ENCODE data around the gene MMP24OS. TPM values are rescaled to one million over a fixed set of nuclear protein-coding genes. Genes with fewer than 3 reads are reported as not detected.

The MMP24OS gene
- total and polyA plus RNA-seq, 4 donors = 5.2 to 16.0 (median 10.3) TPM

DNA sequence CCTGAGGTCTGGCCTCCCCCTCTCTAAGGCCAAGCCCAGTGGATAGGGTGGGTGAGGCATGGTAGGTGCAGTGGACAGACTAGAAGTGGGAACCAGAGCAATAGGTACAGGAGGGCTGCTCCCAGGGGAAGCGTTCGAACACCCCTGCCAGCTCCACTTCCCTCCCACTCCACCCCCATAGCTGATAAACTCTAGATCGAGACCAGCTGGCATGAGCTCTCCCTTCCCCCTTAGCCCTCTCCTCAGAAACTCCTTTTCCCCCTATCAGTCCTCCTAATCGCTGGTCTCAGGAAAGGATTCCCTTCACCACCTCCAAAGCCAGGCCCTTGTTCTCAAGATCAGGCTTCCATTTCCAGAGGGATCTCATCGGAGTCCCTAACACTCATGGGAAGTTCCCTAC, 20.3 kb upstream of the MMP24OS start:
- no peak overlapping the region for H3K9ac ChIP-seq (ENCODE audit: low read depth in 1 of 2, low read length in 2 of 2)
- TF ChIP-seq TAF1 (conservative IDR thresholded peaks at IDR 0.05) = no peak
- no peak for TF ChIP-seq NR2F2 (IDR thresholded peaks at IDR 0.05)
- TF ChIP-seq RXRA (IDR thresholded peaks at IDR 0.05) = no peak
- TF ChIP-seq GABPA (IDR thresholded peaks at IDR 0.05 in 1 of 2, conservative IDR thresholded peaks at IDR 0.05 in 1 of 2) = no peak
- TF ChIP-seq, protein P1, sequence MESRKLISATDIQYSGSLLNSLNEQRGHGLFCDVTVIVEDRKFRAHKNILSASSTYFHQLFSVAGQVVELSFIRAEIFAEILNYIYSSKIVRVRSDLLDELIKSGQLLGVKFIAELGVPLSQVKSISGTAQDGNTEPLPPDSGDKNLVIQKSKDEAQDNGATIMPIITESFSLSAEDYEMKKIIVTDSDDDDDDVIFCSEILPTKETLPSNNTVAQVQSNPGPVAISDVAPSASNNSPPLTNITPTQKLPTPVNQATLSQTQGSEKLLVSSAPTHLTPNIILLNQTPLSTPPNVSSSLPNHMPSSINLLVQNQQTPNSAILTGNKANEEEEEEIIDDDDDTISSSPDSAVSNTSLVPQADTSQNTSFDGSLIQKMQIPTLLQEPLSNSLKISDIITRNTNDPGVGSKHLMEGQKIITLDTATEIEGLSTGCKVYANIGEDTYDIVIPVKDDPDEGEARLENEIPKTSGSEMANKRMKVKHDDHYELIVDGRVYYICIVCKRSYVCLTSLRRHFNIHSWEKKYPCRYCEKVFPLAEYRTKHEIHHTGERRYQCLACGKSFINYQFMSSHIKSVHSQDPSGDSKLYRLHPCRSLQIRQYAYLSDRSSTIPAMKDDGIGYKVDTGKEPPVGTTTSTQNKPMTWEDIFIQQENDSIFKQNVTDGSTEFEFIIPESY (IDR thresholded peaks at IDR 0.05) = no peak
- TF ChIP-seq SP1 (IDR thresholded peaks at IDR 0.05) = no peak
- TF ChIP-seq RAD21 (IDR thresholded peaks at IDR 0.05) = no peak
- TF ChIP-seq, protein P2, sequence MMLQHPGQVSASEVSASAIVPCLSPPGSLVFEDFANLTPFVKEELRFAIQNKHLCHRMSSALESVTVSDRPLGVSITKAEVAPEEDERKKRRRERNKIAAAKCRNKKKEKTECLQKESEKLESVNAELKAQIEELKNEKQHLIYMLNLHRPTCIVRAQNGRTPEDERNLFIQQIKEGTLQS (IDR thresholded peaks at IDR 0.05) = no peak
- TF ChIP-seq, protein P3, sequence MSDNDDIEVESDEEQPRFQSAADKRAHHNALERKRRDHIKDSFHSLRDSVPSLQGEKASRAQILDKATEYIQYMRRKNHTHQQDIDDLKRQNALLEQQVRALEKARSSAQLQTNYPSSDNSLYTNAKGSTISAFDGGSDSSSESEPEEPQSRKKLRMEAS (IDR thresholded peaks at IDR 0.05) = no peak
- no peak for DNase-seq (ENCODE audit: low spot score)
- no peaks in the 10 kb centered on the region for H3K9me3 ChIP-seq (ENCODE audit: control insufficient read depth in 4 of 4, low read length in 3 of 4)
- no peaks in the 10 kb centered on the region for H3K36me3 ChIP-seq (ENCODE audit: control insufficient read depth in 4 of 4, insufficient read depth in 3 of 4, low read depth in 1 of 4, low read length in 3 of 4)
- 79% methylated on average over 5 of the region's 5 CpGs for WGBS
- no peak overlapping the region for H3K27ac ChIP-seq (ENCODE audit: low read depth in 1 of 2, low read length in 2 of 2)
- H3K27me3 ChIP-seq (ENCODE audit: control insufficient read depth in 4 of 4, insufficient read depth in 4 of 4, low read length in 3 of 4) = no peaks in the 10 kb centered on the region
- H3K4me1 ChIP-seq (ENCODE audit: control insufficient read depth in 4 of 4, insufficient read depth in 4 of 4, low read length in 3 of 4) = no peaks in the 10 kb centered on the region
- H3K4me3 ChIP-seq (ENCODE audit: low read depth in 1 of 3, low read length in 3 of 3) = no peak overlapping the region

DNA sequence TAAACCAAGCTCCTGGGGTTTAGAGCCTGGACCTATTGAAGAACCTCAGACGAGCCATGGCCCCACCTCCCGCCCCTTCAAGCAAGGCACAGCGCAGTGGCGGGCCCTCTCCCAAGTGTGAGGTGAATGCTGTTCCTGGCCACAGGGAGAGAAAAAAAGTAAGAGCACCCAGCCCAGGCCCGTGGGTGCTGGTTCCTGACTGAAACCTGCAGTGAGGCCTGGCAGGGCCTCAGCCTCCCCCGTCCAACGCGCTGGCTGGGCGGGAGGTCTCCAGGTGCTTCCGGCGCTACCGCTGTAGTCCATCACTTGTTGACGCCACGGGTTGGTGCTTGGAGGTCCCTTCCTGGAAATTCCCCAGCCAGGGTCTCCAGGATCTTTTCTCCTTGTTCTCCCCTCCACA, 19.8 kb upstream of the MMP24OS start:
- Histone ChIP-seq H3K4me1 (ENCODE audit: control insufficient read depth in 4 of 4, insufficient read depth in 4 of 4, low read length in 3 of 4) (no peaks in the 10 kb centered on the region), H3K9ac (ENCODE audit: low read depth in 1 of 2, low read length in 2 of 2) (no peak overlapping the region), H3K27ac (ENCODE audit: low read depth in 1 of 2, low read length in 2 of 2) (no peak overlapping the region), H3K36me3 (ENCODE audit: control insufficient read depth in 4 of 4, insufficient read depth in 3 of 4, low read depth in 1 of 4, low read length in 3 of 4) (no peaks in the 10 kb centered on the region), H3K27me3 (ENCODE audit: control insufficient read depth in 4 of 4, insufficient read depth in 4 of 4, low read length in 3 of 4) (no peaks in the 10 kb centered on the region), H3K4me3 (ENCODE audit: low read depth in 1 of 3, low read length in 3 of 3) (no peak overlapping the region), H3K9me3 (ENCODE audit: control insufficient read depth in 4 of 4, low read length in 3 of 4) (no peaks in the 10 kb centered on the region)
- TF ChIP-seq HNF4A (conservative IDR thresholded peaks at IDR 0.05) = no peak
- TF ChIP-seq FOXA1 (IDR thresholded peaks at IDR 0.05) = no peak
- no peak for TF ChIP-seq RXRA (IDR thresholded peaks at IDR 0.05)
- no peak for TF ChIP-seq FOXA2 (IDR thresholded peaks at IDR 0.05)
- TF ChIP-seq, protein P1 (IDR thresholded peaks at IDR 0.05) = no peak
- TF ChIP-seq, protein P2 (IDR thresholded peaks at IDR 0.05) = no peak
- TF ChIP-seq EGR1 (IDR thresholded peaks at IDR 0.05; ENCODE audit: low read depth in 2 of 2) = no peak
- TF ChIP-seq SP1 (IDR thresholded peaks at IDR 0.05) = no peak
- no peak for TF ChIP-seq RAD21 (IDR thresholded peaks at IDR 0.05)
- TF ChIP-seq NR2F2 (IDR thresholded peaks at IDR 0.05) = no peak
- TF ChIP-seq GABPA (IDR thresholded peaks at IDR 0.05 in 1 of 2, conservative IDR thresholded peaks at IDR 0.05 in 1 of 2) = no peak
- WGBS = 93% methylated on average over 14 of the region's 14 CpGs
- no peak for DNase-seq (ENCODE audit: low spot score)

DNA sequence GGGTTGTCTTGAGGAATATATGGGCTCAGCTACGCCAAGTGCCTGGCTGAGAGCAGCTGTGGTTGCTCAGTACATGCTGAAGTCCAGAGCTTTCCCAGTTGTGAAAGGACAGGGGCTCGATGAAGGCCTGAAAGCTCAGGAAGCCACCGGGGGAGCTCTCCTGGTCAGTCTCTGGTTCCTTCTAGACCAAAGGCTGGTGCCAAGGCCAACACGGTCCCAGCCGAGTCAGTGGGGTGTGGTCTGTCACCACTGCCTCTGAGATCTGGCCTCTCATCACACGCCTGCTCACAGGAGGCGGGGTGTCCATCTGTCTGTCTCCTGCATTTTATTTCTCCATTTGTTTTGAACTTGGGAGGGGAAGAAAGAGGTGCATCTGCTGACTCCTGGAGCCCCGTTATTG, 19.2 kb upstream of the MMP24OS start:
- H3K36me3 ChIP-seq (ENCODE audit: control insufficient read depth in 4 of 4, insufficient read depth in 3 of 4, low read depth in 1 of 4, low read length in 3 of 4) = no peaks in the 10 kb centered on the region
- WGBS = 67% methylated on average over 8 of the region's 8 CpGs
- H3K4me1 ChIP-seq (ENCODE audit: control insufficient read depth in 4 of 4, insufficient read depth in 4 of 4, low read length in 3 of 4) = no peaks in the 10 kb centered on the region
- no peaks in the 10 kb centered on the region for H3K9me3 ChIP-seq (ENCODE audit: control insufficient read depth in 4 of 4, low read length in 3 of 4)
- H3K27me3 ChIP-seq (ENCODE audit: control insufficient read depth in 4 of 4, insufficient read depth in 4 of 4, low read length in 3 of 4) = no peaks in the 10 kb centered on the region
- no peak overlapping the region for H3K9ac ChIP-seq (ENCODE audit: low read depth in 1 of 2, low read length in 2 of 2)
- DNase-seq (ENCODE audit: low spot score) = no peak
- H3K4me3 ChIP-seq (ENCODE audit: low read depth in 1 of 3, low read length in 3 of 3) = no peak overlapping the region
- H3K27ac ChIP-seq (ENCODE audit: low read depth in 1 of 2, low read length in 2 of 2) = no peak overlapping the region
- TF ChIP-seq GABPA (IDR thresholded peaks at IDR 0.05 in 1 of 2, conservative IDR thresholded peaks at IDR 0.05 in 1 of 2) = no peak
- no peak for TF ChIP-seq RXRA (IDR thresholded peaks at IDR 0.05)
- no peak for TF ChIP-seq NR2F2 (IDR thresholded peaks at IDR 0.05)
- TF ChIP-seq HNF4A (conservative IDR thresholded peaks at IDR 0.05) = no peak
- TF ChIP-seq TAF1 (conservative IDR thresholded peaks at IDR 0.05) = no peak
- TF ChIP-seq HNF4G (IDR thresholded peaks at IDR 0.05) = no peak
- TF ChIP-seq, protein P4, sequence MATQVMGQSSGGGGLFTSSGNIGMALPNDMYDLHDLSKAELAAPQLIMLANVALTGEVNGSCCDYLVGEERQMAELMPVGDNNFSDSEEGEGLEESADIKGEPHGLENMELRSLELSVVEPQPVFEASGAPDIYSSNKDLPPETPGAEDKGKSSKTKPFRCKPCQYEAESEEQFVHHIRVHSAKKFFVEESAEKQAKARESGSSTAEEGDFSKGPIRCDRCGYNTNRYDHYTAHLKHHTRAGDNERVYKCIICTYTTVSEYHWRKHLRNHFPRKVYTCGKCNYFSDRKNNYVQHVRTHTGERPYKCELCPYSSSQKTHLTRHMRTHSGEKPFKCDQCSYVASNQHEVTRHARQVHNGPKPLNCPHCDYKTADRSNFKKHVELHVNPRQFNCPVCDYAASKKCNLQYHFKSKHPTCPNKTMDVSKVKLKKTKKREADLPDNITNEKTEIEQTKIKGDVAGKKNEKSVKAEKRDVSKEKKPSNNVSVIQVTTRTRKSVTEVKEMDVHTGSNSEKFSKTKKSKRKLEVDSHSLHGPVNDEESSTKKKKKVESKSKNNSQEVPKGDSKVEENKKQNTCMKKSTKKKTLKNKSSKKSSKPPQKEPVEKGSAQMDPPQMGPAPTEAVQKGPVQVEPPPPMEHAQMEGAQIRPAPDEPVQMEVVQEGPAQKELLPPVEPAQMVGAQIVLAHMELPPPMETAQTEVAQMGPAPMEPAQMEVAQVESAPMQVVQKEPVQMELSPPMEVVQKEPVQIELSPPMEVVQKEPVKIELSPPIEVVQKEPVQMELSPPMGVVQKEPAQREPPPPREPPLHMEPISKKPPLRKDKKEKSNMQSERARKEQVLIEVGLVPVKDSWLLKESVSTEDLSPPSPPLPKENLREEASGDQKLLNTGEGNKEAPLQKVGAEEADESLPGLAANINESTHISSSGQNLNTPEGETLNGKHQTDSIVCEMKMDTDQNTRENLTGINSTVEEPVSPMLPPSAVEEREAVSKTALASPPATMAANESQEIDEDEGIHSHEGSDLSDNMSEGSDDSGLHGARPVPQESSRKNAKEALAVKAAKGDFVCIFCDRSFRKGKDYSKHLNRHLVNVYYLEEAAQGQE (IDR thresholded peaks at IDR 0.05) = no peak
- TF ChIP-seq EGR1 (IDR thresholded peaks at IDR 0.05; ENCODE audit: low read depth in 2 of 2) = no peak
- TF ChIP-seq JUND (IDR thresholded peaks at IDR 0.05) = no peak
- TF ChIP-seq FOXA1 (IDR thresholded peaks at IDR 0.05) = no peak
- TF ChIP-seq, protein P5, sequence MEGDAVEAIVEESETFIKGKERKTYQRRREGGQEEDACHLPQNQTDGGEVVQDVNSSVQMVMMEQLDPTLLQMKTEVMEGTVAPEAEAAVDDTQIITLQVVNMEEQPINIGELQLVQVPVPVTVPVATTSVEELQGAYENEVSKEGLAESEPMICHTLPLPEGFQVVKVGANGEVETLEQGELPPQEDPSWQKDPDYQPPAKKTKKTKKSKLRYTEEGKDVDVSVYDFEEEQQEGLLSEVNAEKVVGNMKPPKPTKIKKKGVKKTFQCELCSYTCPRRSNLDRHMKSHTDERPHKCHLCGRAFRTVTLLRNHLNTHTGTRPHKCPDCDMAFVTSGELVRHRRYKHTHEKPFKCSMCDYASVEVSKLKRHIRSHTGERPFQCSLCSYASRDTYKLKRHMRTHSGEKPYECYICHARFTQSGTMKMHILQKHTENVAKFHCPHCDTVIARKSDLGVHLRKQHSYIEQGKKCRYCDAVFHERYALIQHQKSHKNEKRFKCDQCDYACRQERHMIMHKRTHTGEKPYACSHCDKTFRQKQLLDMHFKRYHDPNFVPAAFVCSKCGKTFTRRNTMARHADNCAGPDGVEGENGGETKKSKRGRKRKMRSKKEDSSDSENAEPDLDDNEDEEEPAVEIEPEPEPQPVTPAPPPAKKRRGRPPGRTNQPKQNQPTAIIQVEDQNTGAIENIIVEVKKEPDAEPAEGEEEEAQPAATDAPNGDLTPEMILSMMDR (IDR thresholded peaks at IDR 0.05; ENCODE audit: low read depth, low read length, missing input control) = no peak
- TF ChIP-seq SP1 (IDR thresholded peaks at IDR 0.05) = no peak
